ENCODE data around the gene GRID2IP. TPM values are rescaled to one million over a fixed set of nuclear protein-coding genes. Genes with fewer than 3 reads are reported as not detected.
A peak's percentile ranks its signal among the peaks of the same experiment; 100 is the strongest.

GRID2IP gene
- total RNA-seq, 5 donors from 2014 or later (not counting 1 experiment from before 2014, with no cell fraction given), result 0.30 to 1.5 (median 0.90) TPM

DNA sequence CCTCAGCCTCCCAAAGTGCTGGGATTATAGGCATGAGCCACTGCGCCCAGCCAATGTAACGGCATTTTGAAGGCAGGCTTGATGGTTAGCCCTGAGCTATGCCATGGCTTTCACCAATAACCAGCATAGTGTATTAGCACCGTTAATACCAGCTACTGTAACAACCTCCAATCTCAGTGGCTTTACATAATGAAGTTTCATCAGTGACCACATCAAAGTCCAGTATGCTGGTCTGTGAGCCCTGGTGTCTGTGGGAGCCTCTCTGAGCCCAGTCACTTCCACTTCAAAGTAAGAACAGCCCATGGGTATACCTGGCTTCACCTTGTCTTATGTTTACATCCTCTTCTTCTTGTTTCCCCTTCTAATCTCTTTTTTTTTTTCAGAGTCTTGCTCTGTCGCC lies 14.4 kb upstream of the GRID2IP start:
- ATAC-seq (replicated peaks in 1 of 4), result no peak
- H3K36me3 ChIP-seq (ENCODE audit: control insufficient read depth in 2 of 2, extremely low read depth in 1 of 2, insufficient read depth in 1 of 2, low read length in 1 of 2), result no peaks in the 10 kb centered on the region
- H3K4me1 ChIP-seq (ENCODE audit: control insufficient read depth in 1 of 2, extremely low read depth in 1 of 2, insufficient read depth in 2 of 2, low read length in 2 of 2), result peaks cover 2% of the 10 kb centered on the region in 2 experiments
- Mint-ChIP-seq H3K4me1 (peaks cover 0 to 4% (median 0%) of the 10 kb centered on the region in 3 donors), H3K27ac (no peak overlapping the region), H3K36me3 (no peaks in the 10 kb centered on the region), H3K9me3 (no peaks in the 10 kb centered on the region), H3K27me3 (peaks cover 0 to 6% of the 10 kb centered on the region in 2 donors), H3K4me3 (no peak overlapping the region)
- no peaks in the 10 kb centered on the region for H3K9me3 ChIP-seq
- peaks cover 0 to 12% of the 10 kb centered on the region in 2 experiments for H3K27me3 ChIP-seq (replicated peaks in 1 of 2; ENCODE audit: control insufficient read depth in 2 of 2, extremely low read depth in 1 of 2, insufficient read depth in 2 of 2, low read length in 1 of 2)
- H3K27ac ChIP-seq (ENCODE audit: low read length), result no peak overlapping the region
- ChIA-PET CTCF (interaction anchor here in 1 of 2 donors (0.6 kb wide), 1 partner anchor 80 kb away, joined by 4 read pairs; no protein-coding TSS in a partner anchor), POLR2A (no interaction called here)
- no peak for DNase-seq
- 90% methylated on average over 2 of the region's 4 CpGs for WGBS (ENCODE audit: insufficient coverage)
- H3K4me3 ChIP-seq (ENCODE audit: control insufficient read depth in 1 of 2, extremely low read depth in 1 of 2, low read length in 1 of 2), result no peak overlapping the region

DNA sequence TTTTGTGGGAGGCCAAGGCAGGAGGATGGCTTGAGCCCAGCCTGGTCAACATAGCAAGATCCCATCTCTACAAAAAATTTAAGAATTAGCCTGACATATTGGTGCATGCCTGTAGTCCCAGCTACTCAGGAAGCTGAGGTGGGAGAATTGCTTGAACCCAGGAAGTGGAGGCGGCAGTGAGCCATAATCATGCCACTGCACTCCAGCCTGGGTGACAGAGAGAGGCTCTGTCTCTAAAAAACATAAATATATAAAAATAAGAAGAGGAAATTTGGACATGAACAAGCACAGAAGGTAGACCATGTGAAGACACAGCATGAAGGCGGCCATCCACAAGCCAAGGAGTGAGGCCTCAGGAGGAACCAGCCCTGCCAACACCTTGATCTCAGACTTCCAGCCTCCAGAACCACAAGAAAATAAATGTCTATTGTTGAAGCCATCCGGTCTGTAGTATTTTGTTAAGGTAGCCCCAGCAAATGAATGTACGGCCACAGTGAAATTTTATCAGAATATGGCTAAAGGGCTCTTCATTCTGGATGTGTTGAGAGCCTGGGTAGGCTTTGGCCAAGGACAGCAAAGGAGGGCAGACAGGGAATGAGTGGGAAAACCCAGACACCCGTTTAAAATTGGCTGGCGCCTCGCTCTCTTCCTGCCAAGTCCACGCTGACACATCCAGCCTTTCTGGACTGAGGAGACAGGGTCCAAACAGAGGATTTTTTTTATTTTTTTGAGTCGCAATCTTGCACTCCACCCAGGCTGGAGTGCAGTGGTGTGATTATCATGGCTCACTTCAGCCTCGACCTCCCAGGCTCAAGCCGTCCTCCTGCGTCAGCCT lies 12.9 kb upstream of the GRID2IP start:
- H3K9me3 ChIP-seq, result no peaks in the 10 kb centered on the region
- no peak for DNase-seq
- no peak for ATAC-seq (replicated peaks in 1 of 4)
- H3K27me3 ChIP-seq (replicated peaks in 1 of 2; ENCODE audit: control insufficient read depth in 2 of 2, extremely low read depth in 1 of 2, insufficient read depth in 2 of 2, low read length in 1 of 2), result peaks cover 0 to 15% of the 10 kb centered on the region in 2 experiments
- H3K4me3 Mint-ChIP-seq, result no peak overlapping the region
- H3K9me3 Mint-ChIP-seq, result no peaks in the 10 kb centered on the region
- peaks cover 2% of the 10 kb centered on the region in 2 experiments for H3K4me1 ChIP-seq (ENCODE audit: control insufficient read depth in 1 of 2, extremely low read depth in 1 of 2, insufficient read depth in 2 of 2, low read length in 2 of 2)
- H3K4me3 ChIP-seq (ENCODE audit: control insufficient read depth in 1 of 2, extremely low read depth in 1 of 2, low read length in 1 of 2), result no peak overlapping the region
- no peaks in the 10 kb centered on the region for H3K36me3 Mint-ChIP-seq
- no peak overlapping the region for H3K27ac ChIP-seq (ENCODE audit: low read length)
- H3K36me3 ChIP-seq (ENCODE audit: control insufficient read depth in 2 of 2, extremely low read depth in 1 of 2, insufficient read depth in 1 of 2, low read length in 1 of 2), result no peaks in the 10 kb centered on the region
- peaks cover 0 to 4% (median 0%) of the 10 kb centered on the region in 3 donors for H3K4me1 Mint-ChIP-seq
- peaks cover 0 to 1% of the 10 kb centered on the region in 2 donors for H3K27me3 Mint-ChIP-seq
- no peak overlapping the region for H3K27ac Mint-ChIP-seq
- ChIA-PET POLR2A (no interaction called here), CTCF (no interaction called here)
- WGBS (ENCODE audit: insufficient coverage), result 82% methylated on average over 7 of the region's 12 CpGs

DNA sequence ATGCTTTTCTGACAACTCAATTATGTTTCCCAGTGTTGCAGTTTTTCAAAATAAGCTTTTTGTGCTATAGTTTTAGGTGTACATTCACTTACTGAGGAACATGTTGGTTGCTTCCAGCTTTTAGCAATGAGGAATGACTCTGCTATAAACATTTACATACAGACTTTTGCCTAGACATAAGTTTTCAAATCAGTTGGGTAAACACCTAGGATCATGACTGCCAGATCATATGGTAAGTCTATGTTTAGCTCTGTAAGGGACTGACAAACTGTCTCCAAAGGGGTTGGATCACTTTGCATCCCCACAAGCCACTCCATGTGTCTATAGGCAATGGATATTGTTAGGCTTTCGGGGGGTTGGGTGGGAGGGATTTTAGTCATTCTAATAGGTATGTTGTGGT lies 10.8 kb upstream of the GRID2IP start:
- ChIA-PET CTCF (interaction anchor here in 1 of 2 donors (0.6 to 0.8 kb wide), 2 partner anchors 9 to 33 kb away, joined by 3 read pairs; no protein-coding TSS in a partner anchor), POLR2A (no interaction called here)
- Mint-ChIP-seq H3K27ac (no peak overlapping the region), H3K4me1 (peaks cover 0 to 4% (median 0%) of the 10 kb centered on the region in 3 donors), H3K36me3 (no peaks in the 10 kb centered on the region), H3K9me3 (no peaks in the 10 kb centered on the region), H3K4me3 (no peak overlapping the region), H3K27me3 (peaks cover 0 to 1% of the 10 kb centered on the region in 2 donors)
- Histone ChIP-seq H3K36me3 (ENCODE audit: control insufficient read depth in 2 of 2, extremely low read depth in 1 of 2, insufficient read depth in 1 of 2, low read length in 1 of 2) (no peaks in the 10 kb centered on the region), H3K4me1 (ENCODE audit: control insufficient read depth in 1 of 2, extremely low read depth in 1 of 2, insufficient read depth in 2 of 2, low read length in 2 of 2) (peaks cover 2% of the 10 kb centered on the region in 2 experiments), H3K27ac (ENCODE audit: low read length) (no peak overlapping the region), H3K9me3 (no peaks in the 10 kb centered on the region), H3K27me3 (replicated peaks in 1 of 2; ENCODE audit: control insufficient read depth in 2 of 2, extremely low read depth in 1 of 2, insufficient read depth in 2 of 2, low read length in 1 of 2) (peaks cover 0 to 9% of the 10 kb centered on the region in 2 experiments), H3K4me3 (ENCODE audit: control insufficient read depth in 1 of 2, extremely low read depth in 1 of 2, low read length in 1 of 2) (no peak overlapping the region)
- WGBS (ENCODE audit: insufficient coverage), result no CpG with 5 or more reads among the region's 1 CpG
- ATAC-seq (replicated peaks in 1 of 4) (no peak), DNase-seq (no peak)

DNA sequence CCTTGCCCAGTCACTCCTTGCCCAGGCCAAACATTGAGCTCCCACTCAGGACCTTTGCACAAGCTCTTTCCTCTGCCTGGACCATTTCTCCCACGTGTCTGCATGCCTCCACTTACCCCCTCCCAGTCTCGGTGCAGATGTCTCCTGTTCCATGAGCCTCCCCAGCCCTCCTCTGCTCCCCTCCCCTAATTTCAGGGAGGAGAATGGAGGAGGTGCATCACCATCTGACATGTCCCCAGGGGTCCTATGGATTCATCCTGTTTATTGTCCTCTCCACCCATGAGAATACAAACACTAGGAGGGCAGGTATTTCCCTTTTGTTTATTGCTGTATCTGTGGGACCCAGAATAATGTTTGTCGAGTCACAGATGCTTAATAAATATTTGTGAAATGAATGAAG lies 8.6 kb upstream of the GRID2IP start:
- Mint-ChIP-seq H3K4me1 (peaks cover 2 to 4% (median 2%) of the 10 kb centered on the region in 3 donors), H3K36me3 (no peaks in the 10 kb centered on the region), H3K9me3 (no peaks in the 10 kb centered on the region), H3K4me3 (no peak overlapping the region), H3K27me3 (no peaks in the 10 kb centered on the region), H3K27ac (no peak overlapping the region)
- H3K4me3 ChIP-seq (ENCODE audit: control insufficient read depth in 1 of 2, extremely low read depth in 1 of 2, low read length in 1 of 2), result no peak overlapping the region
- no peaks in the 10 kb centered on the region for H3K9me3 ChIP-seq
- ATAC-seq (replicated peaks in 1 of 4), result no peak
- CTCF ChIA-PET, result interaction anchor here (0.6 to 1.6 kb wide), 2 partner anchors 26 kb away, joined by 5 to 9 read pairs; no protein-coding TSS in a partner anchor
- no peak for DNase-seq
- WGBS (ENCODE audit: insufficient coverage), result no CpG with 5 or more reads among the region's 3 CpGs
- POLR2A ChIA-PET, result no interaction called here
- H3K36me3 ChIP-seq (ENCODE audit: control insufficient read depth in 2 of 2, extremely low read depth in 1 of 2, insufficient read depth in 1 of 2, low read length in 1 of 2), result no peaks in the 10 kb centered on the region
- no peak overlapping the region for H3K27ac ChIP-seq (ENCODE audit: low read length)
- H3K4me1 ChIP-seq (ENCODE audit: control insufficient read depth in 1 of 2, extremely low read depth in 1 of 2, insufficient read depth in 2 of 2, low read length in 2 of 2), result peaks cover 4 to 8% of the 10 kb centered on the region in 2 experiments
- H3K27me3 ChIP-seq (replicated peaks in 1 of 2; ENCODE audit: control insufficient read depth in 2 of 2, extremely low read depth in 1 of 2, insufficient read depth in 2 of 2, low read length in 1 of 2), result peaks cover 0 to 12% of the 10 kb centered on the region in 2 experiments

DNA sequence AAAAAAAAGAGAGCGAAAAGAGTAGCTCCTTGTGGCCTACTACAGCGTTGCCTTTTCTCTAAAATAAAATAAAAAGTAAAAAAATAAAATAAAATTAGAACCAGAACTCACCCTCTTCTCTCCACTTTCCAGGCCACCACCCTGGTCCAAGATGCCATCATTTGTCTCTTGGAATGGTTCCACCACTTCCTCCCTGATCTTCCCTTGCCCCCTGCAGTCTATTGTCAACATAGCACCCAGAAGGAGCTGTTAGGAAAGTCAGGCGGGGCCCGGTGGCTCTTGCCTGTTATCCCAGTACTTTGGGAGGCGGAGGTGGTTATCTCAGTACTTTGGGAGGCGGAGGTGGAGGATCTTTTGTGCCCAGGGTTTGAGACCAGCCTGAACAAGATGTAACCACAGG lies 7.6 kb upstream of the GRID2IP start:
- Histone ChIP-seq H3K4me3 (ENCODE audit: control insufficient read depth in 1 of 2, extremely low read depth in 1 of 2, low read length in 1 of 2) (no peak overlapping the region), H3K36me3 (ENCODE audit: control insufficient read depth in 2 of 2, extremely low read depth in 1 of 2, insufficient read depth in 1 of 2, low read length in 1 of 2) (no peaks in the 10 kb centered on the region), H3K4me1 (ENCODE audit: control insufficient read depth in 1 of 2, extremely low read depth in 1 of 2, insufficient read depth in 2 of 2, low read length in 2 of 2) (peaks cover 2 to 14% of the 10 kb centered on the region in 2 experiments), H3K27me3 (replicated peaks in 1 of 2; ENCODE audit: control insufficient read depth in 2 of 2, extremely low read depth in 1 of 2, insufficient read depth in 2 of 2, low read length in 1 of 2) (peaks cover 0 to 11% of the 10 kb centered on the region in 2 experiments), H3K9me3 (no peaks in the 10 kb centered on the region), H3K27ac (ENCODE audit: low read length) (no peak overlapping the region)
- Mint-ChIP-seq H3K27ac (no peak overlapping the region), H3K9me3 (no peaks in the 10 kb centered on the region), H3K36me3 (no peaks in the 10 kb centered on the region), H3K27me3 (no peaks in the 10 kb centered on the region), H3K4me1 (peaks cover 6 to 10% (median 7%) of the 10 kb centered on the region in 3 donors), H3K4me3 (no peak overlapping the region)
- ChIA-PET CTCF (interaction anchor here (0.6 to 1.6 kb wide), 13 partner anchors 17 to 1067 kb away, joined by 3 to 5 read pairs (median 3); no protein-coding TSS in a partner anchor), POLR2A (interaction anchor here in 1 of 2 donors (0.7 kb wide), 1 partner anchor 748 kb away, joined by 6 read pairs; no protein-coding TSS in a partner anchor)
- no CpG with 5 or more reads among the region's 6 CpGs for WGBS (ENCODE audit: insufficient coverage)
- peak in 2 of 4 experiments; percentile 43 to 51 for ATAC-seq (replicated peaks in 1 of 4)
- peak in 2 of 35 experiments; percentile 18 to 51 for DNase-seq

DNA sequence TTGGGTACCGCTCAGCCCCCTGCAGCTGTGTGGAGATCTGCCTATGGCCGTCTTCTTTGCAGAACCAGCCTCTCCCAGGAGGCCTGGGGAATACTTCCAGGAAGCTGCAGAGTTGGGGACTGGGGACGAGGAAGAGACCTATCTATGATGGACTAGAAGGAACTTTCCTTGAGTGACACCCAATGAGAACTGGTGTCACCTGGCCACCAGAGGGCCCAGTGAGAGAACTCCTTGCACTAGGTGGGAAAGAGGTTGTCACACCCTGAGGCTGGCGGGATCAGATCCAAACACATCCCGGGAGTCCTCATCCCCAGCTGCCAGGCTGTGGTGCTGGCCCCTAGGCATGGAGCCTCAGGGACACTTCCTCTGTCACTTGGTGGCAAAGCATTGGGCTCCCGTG lies 4.9 kb upstream of the GRID2IP start:
- peaks cover 0 to 16% of the 10 kb centered on the region in 2 experiments for H3K27me3 ChIP-seq (replicated peaks in 1 of 2; ENCODE audit: control insufficient read depth in 2 of 2, extremely low read depth in 1 of 2, insufficient read depth in 2 of 2, low read length in 1 of 2)
- DNase-seq (no peak), ATAC-seq (replicated peaks in 1 of 4) (no peak)
- peaks cover 6 to 10% (median 8%) of the 10 kb centered on the region in 3 donors for H3K4me1 Mint-ChIP-seq
- ChIA-PET POLR2A (no interaction called here), CTCF (interaction anchor here in 1 of 2 donors (0.7 kb wide), 1 partner anchor 15 kb away, joined by 5 read pairs; no protein-coding TSS in a partner anchor)
- 79% methylated on average over 5 of the region's 6 CpGs for WGBS (ENCODE audit: insufficient coverage)
- no peaks in the 10 kb centered on the region for H3K36me3 Mint-ChIP-seq
- H3K27me3 Mint-ChIP-seq, result no peaks in the 10 kb centered on the region
- H3K9me3 Mint-ChIP-seq, result no peaks in the 10 kb centered on the region
- H3K9me3 ChIP-seq, result no peaks in the 10 kb centered on the region
- no peak overlapping the region for H3K4me3 Mint-ChIP-seq
- no peak overlapping the region for H3K4me3 ChIP-seq (ENCODE audit: control insufficient read depth in 1 of 2, extremely low read depth in 1 of 2, low read length in 1 of 2)
- no peak overlapping the region for H3K27ac ChIP-seq (ENCODE audit: low read length)
- H3K27ac Mint-ChIP-seq, result no peak overlapping the region
- peaks cover 2 to 14% of the 10 kb centered on the region in 2 experiments for H3K4me1 ChIP-seq (ENCODE audit: control insufficient read depth in 1 of 2, extremely low read depth in 1 of 2, insufficient read depth in 2 of 2, low read length in 2 of 2)
- H3K36me3 ChIP-seq (ENCODE audit: control insufficient read depth in 2 of 2, extremely low read depth in 1 of 2, insufficient read depth in 1 of 2, low read length in 1 of 2), result no peaks in the 10 kb centered on the region

Data from T-cell (primary cell).